ENCODE data around the gene ZC2HC1B.

- TF ChIP-seq ZNF10 (tag by site-specific recombination; IDR thresholded peaks at IDR 0.05) (no peak), CTCF (tag by site-specific recombination; IDR thresholded peaks at IDR 0.05) (no peak), ZNF2 (tag by site-specific recombination; IDR thresholded peaks at IDR 0.05) (no peak), OVOL3 (tag by site-specific recombination; IDR thresholded peaks at IDR 0.05) (no peak), ZNF138 (tag by site-specific recombination; IDR thresholded peaks at IDR 0.05; ENCODE audit: borderline replicate concordance) (no peak), ZBTB8A (tag by site-specific recombination; IDR thresholded peaks at IDR 0.05) (no peak), ZNF280D (tag by site-specific recombination; IDR thresholded peaks at IDR 0.05) (no peak), ZSCAN5A (tag by site-specific recombination; IDR thresholded peaks at IDR 0.05) (no peak)
These were observed 86.6 kb downstream of the ZC2HC1B start for GRCh38 chr6:143950875-143951274.

All from HEK293 (cell line).